Measurements from ENCODE around the gene DEGS2. TPM values are rescaled to one million over a fixed set of nuclear protein-coding genes. Genes with fewer than 3 reads are reported as not detected.

DEGS2 gene
- total and polyA plus RNA-seq, 4 donors = 3.6 to 7.4 (median 5.7) TPM

DNA sequence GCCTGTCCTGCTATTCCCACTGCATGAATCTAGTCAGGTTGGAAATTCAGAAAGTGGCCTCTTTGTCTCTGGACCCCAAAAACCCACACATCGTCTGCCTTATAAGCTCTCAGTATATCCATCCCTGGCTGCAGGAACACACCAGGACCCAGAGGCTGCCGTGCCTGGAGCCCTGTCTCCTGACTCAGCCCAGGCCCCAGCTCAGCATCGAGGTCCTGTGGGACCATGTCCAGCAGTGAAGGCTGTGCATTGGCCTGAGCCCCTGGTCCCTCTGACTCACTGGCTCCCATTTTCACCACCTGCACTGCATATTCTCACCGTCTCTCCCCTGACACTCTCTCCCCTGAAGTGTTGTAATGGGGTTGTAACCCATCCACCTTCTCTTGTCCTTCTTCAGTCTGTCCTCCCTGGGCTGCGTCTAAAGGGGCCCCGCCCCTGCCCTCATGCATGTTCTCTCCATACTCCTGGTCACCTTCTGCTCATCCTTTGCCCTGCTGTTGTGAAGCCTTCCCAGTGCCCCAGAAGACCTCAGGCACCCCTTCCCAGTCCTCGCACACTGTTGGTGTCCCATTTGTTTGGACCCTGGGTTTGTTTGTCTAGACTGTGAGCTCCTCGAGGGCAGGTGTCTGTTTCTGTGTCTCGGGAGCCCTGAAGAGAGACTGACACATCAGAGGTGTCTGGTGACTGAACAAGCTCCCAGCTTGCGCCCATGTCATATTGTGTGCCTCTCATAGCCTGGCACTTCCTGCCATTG is 50.4 kb downstream of the DEGS2 start:
- ATAC-seq (ENCODE audit: insufficient read depth, low FRiP score) = no peak
- DNase-seq = no peak
- H3K9ac ChIP-seq (ENCODE audit: insufficient read depth in 1 of 2, low read length in 2 of 2) = no peak overlapping the region
- H3K9me3 ChIP-seq (ENCODE audit: control insufficient read depth in 4 of 4, insufficient read depth in 3 of 4, low read length in 3 of 4) = no peaks in the 10 kb centered on the region
- 85 to 90% methylated on average over 10 of the region's 10 CpGs for WGBS, 2 donors
- TF ChIP-seq, protein P1, sequence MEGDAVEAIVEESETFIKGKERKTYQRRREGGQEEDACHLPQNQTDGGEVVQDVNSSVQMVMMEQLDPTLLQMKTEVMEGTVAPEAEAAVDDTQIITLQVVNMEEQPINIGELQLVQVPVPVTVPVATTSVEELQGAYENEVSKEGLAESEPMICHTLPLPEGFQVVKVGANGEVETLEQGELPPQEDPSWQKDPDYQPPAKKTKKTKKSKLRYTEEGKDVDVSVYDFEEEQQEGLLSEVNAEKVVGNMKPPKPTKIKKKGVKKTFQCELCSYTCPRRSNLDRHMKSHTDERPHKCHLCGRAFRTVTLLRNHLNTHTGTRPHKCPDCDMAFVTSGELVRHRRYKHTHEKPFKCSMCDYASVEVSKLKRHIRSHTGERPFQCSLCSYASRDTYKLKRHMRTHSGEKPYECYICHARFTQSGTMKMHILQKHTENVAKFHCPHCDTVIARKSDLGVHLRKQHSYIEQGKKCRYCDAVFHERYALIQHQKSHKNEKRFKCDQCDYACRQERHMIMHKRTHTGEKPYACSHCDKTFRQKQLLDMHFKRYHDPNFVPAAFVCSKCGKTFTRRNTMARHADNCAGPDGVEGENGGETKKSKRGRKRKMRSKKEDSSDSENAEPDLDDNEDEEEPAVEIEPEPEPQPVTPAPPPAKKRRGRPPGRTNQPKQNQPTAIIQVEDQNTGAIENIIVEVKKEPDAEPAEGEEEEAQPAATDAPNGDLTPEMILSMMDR (IDR thresholded peaks at IDR 0.05; ENCODE audit: control extremely low read depth, extremely low read depth) = no peak
- H3K36me3 ChIP-seq (ENCODE audit: control insufficient read depth in 4 of 4, insufficient read depth in 4 of 4, low read length in 4 of 4) = peaks cover 0 to 10% (median 4%) of the 10 kb centered on the region in 4 donors
- H3K4me1 ChIP-seq (ENCODE audit: control insufficient read depth in 5 of 5, insufficient read depth in 5 of 5, low read length in 5 of 5) = peaks cover 4 to 63% (median 18%) of the 10 kb centered on the region in 5 donors
- H3K27me3 ChIP-seq (ENCODE audit: control insufficient read depth in 3 of 3, insufficient read depth in 3 of 3, low read length in 2 of 3) = no peaks in the 10 kb centered on the region
- H3K27ac ChIP-seq (ENCODE audit: low read depth in 1 of 2, low read length in 1 of 2) = peak overlapping the region in 1 of 2 donors; percentile 33
- H3K4me3 ChIP-seq = no peak overlapping the region

DNA sequence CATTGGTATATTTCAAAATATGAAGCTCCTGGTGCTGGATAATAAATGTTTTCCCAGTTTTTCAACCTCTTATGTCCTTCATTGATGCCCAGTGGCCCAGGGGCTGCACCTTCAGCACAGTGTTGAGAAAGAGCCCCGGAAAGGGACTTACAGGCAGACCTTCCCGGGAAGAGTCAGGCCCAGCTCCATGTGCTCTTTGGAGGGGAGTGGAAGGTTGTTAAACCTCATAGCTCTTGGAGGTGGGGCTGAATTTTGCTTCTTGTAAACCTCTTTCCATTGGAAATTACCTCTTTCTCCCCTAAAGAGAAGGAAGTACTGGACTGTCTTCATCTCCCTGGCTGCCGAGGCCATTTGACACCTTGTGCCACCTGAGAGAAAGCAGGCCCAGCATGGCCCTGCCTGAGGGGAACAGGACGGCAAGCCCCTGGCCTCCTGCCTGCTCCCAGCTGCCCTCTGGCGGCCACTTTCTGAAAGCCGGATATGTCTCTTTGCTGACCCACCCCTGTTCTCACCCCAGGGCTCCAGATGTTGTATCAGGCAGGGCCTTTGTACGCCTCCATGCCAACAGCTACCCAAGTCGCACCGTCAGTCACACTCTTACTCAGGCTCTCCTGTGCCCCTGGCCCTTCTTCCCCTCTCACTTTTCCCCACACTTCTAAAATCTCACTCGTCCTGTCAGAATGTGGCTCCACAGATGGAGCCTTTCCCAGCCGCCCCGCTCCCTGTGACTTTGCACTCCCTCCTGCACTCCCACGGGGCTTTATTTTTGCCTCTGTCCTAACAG is 51.2 kb downstream of the DEGS2 start:
- H3K4me3 ChIP-seq = no peak overlapping the region
- peak overlapping the region in 1 of 2 donors; percentile 33 for H3K27ac ChIP-seq (ENCODE audit: low read depth in 1 of 2, low read length in 1 of 2)
- H3K36me3 ChIP-seq (ENCODE audit: control insufficient read depth in 4 of 4, insufficient read depth in 4 of 4, low read length in 4 of 4) = peaks cover 0 to 10% (median 3%) of the 10 kb centered on the region in 4 donors
- H3K27me3 ChIP-seq (ENCODE audit: control insufficient read depth in 3 of 3, insufficient read depth in 3 of 3, low read length in 2 of 3) = no peaks in the 10 kb centered on the region
- TF ChIP-seq, protein P1 (IDR thresholded peaks at IDR 0.05; ENCODE audit: control extremely low read depth, extremely low read depth) = peak; percentile 76
- H3K9ac ChIP-seq (ENCODE audit: insufficient read depth in 1 of 2, low read length in 2 of 2) = no peak overlapping the region
- 33 to 35% methylated on average over 13 of the region's 13 CpGs for WGBS, 2 donors
- H3K9me3 ChIP-seq (ENCODE audit: control insufficient read depth in 4 of 4, insufficient read depth in 3 of 4, low read length in 3 of 4) = no peaks in the 10 kb centered on the region
- peaks cover 8 to 71% (median 25%) of the 10 kb centered on the region in 5 donors for H3K4me1 ChIP-seq (ENCODE audit: control insufficient read depth in 5 of 5, insufficient read depth in 5 of 5, low read length in 5 of 5)
- DNase-seq (peak; percentile 85 to 88 (median 87)), ATAC-seq (ENCODE audit: insufficient read depth, low FRiP score) (peak; percentile 71)

DNA sequence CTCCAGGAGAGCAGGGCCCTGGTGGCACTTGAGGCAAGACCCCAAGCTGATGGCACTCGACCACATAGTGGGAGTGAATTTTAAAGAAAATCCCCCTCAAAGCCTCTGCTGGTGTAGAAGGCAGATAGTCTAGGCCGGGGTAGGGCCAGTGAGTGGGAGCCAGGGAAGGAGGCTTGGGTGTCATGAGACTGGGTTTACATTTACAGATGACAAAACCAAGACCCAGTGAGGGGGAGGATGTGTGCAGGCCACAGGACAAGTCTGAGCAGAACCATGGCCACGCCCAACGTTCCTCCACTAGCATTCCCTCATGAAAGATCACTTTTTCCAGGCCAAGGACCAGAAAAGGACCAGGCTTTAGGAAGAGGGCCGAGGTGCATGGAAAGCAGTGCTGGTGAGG is 52.2 kb downstream of the DEGS2 start:
- TF ChIP-seq, protein P1 (IDR thresholded peaks at IDR 0.05; ENCODE audit: control extremely low read depth, extremely low read depth) = no peak
- H3K27me3 ChIP-seq (ENCODE audit: control insufficient read depth in 3 of 3, insufficient read depth in 3 of 3, low read length in 2 of 3) = no peaks in the 10 kb centered on the region
- H3K27ac ChIP-seq (ENCODE audit: low read depth in 1 of 2, low read length in 1 of 2) = peak overlapping the region in 1 of 2 donors; percentile 80
- ATAC-seq (ENCODE audit: insufficient read depth, low FRiP score) = no peak
- WGBS, 2 donors = 83 to 88% methylated on average over 5 of the region's 5 CpGs
- peaks cover 9 to 65% (median 22%) of the 10 kb centered on the region in 5 donors for H3K4me1 ChIP-seq (ENCODE audit: control insufficient read depth in 5 of 5, insufficient read depth in 5 of 5, low read length in 5 of 5)
- H3K4me3 ChIP-seq = no peak overlapping the region
- DNase-seq = no peak
- H3K9me3 ChIP-seq (ENCODE audit: control insufficient read depth in 4 of 4, insufficient read depth in 3 of 4, low read length in 3 of 4) = no peaks in the 10 kb centered on the region
- no peak overlapping the region for H3K9ac ChIP-seq (ENCODE audit: insufficient read depth in 1 of 2, low read length in 2 of 2)
- H3K36me3 ChIP-seq (ENCODE audit: control insufficient read depth in 4 of 4, insufficient read depth in 4 of 4, low read length in 4 of 4) = peaks cover 0 to 10% (median 3%) of the 10 kb centered on the region in 4 donors
